HG03469 (cell line): Measurements from ENCODE around the gene PIP4K2B.
A peak's percentile ranks its signal among the peaks of the same experiment; 100 is the strongest.
"Not testable (repeated sequence)": the region's sequence is repeated elsewhere in the genome, so short reads cannot be mapped to it uniquely, and the experiment has no call there.

Source experiments
- ATAC-seq: cut with Tn5 transposase; IDR thresholded peaks from one replicate; pipeline ENCODE4 v1.9.1; 2021; ENCODE audit warnings: mild to moderate bottlenecking, moderate library complexity, moderate number of reproducible peaks; ENCODE audit not compliant: unreplicated experiment

Gene PIP4K2B

GRCh38 chr17:38799501-38800236, at the start of gene PIP4K2B:
Gene PIP4K2B, minus strand, starts transcription at chr17:38799556. Its CDS starts 132 bp downstream, at chr17:38799424.
- peak; percentile 45 for ATAC-seq

GRCh38 chr17:38848557-38848891, 49.2 kb upstream of the PIP4K2B start:
- ATAC-seq: no peak

GRCh38 chr17:38844261-38844757, 45.0 kb upstream of the PIP4K2B start:
- no peak for ATAC-seq

DNA sequence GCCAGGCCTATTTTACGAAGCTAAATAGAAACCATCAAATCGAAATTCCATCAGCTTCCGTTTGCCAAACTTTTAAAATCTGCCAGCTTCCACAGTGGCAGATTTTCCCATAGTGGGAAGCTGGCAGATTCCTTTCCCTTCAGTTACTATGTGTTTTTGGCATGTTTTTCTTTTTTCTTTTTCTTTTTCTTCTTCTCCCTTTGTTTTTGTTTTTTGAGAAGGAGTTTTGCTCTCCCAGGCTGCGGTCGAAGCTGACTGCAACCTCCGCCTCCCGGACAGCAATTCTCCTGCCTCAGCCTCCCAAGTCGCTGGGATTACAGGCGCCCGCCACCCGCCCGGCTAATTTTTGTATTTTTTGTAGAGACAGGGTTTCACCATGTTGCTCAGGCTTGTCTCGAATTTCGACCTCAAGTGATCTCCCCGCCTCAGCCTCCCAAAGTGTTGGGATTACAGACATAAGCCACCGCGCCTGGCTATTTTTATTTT, 26.4 kb upstream of the PIP4K2B start:
- no peak for ATAC-seq

GRCh38 chr17:38824899-38825761, 25.8 kb upstream of the PIP4K2B start, which contains the start of gene CWC25:
Gene CWC25, minus strand, starts transcription at chr17:38825321. Its CDS starts 138 bp downstream, at chr17:38825183.
- ATAC-seq: no peak

DNA sequence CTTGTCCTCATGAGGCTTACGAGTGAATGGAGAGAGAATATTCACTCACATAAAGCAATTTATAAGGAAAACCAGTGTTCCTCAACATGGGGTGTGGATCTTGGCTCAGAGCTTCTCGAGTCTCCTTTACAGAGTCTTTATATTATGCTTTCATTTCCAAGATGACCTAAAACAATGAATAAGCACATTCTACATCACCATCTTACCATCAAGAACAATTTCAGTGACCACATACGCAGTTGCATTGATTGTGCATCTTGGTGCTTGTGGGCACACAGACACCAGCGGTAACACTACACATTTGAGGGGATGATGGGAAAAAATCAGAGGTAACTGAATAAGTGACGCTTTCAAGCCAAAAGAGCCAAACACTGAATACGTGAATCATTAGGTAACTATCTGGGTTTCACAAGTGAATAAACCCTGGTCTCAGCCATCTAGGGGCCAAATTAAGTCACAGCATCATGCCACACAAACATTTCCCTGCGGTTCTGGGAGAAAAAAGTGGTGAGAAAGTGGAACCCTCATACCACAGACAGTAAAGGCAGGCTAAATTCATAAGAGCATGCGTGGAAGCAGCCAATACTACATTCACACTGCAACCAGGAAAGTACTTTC, 16.3 kb upstream of the PIP4K2B start:
- no peak for ATAC-seq

GRCh38 chr17:38809828-38810227, 10.5 kb upstream of the PIP4K2B start:
- no peak for ATAC-seq

DNA sequence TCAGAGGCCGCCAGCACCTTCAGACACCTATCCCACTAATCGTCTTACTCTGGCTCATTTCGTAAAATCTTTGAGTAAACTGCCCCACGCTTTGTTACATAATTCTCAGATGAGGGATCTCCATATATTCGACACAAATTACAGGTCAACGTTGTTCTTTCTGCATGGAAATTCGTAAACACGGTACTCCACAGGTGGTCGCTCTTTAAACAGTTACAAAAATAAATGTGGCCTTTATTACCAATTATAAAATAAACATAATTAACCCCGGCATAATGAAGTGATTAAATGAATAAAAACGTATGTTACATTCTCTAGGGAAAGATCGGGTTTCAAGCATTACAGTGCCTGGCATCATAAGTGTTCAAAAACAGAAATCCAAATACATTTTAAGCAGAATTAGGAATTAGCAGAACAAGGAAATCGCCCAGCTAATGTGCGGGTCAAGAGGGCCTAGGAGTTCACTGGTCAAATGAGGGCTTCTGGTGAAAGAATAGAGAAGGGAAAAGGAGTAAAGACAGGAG, 943 bp upstream of the PIP4K2B start:
- ATAC-seq: no peak

GRCh38 chr17:38798614-38799500, 499 bp downstream of the PIP4K2B start:
- peak; percentile 7 for ATAC-seq

- ATAC-seq: no peak
These were observed 1.5 kb downstream of the PIP4K2B start for GRCh38 chr17:38797828-38798227.

GRCh38 chr17:38797158-38797490, 2.2 kb downstream of the PIP4K2B start:
- no peak for ATAC-seq

DNA sequence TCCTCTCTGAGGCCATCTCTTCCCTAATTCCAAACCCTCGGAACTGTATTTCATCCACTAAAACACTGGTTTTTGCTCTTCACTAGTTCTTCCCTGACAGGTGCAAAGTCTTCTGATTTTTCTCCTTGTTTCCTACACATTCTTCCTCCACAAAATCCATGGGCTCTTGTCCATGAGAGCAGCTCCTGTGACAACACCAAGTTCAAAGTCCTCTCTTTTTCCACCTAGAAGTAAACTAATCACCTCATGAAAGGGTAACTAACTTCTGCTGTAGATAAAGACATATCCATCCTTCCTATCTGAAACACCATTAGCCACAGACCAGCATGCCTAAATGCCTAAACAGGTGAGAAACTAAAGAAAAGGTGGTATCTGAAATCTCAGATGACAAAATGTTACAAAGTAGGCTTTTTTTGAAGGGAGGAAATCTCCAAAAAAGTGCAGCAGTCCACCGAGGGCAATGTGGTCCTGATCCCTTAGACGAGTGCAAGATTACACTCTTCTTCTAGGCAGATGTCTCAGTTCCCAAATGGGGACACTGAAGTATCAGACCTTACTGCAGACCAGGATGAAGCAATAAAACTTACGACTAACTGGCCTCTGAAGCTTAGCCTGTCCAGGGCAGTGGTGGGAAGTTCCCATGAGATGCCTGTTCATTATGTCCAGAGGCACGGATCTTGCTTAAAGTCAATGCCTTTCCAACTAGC, 2.8 kb downstream of the PIP4K2B start:
- no peak for ATAC-seq

- no peak for ATAC-seq
These were observed 5.1 kb downstream of the PIP4K2B start for GRCh38 chr17:38794221-38794620.

DNA sequence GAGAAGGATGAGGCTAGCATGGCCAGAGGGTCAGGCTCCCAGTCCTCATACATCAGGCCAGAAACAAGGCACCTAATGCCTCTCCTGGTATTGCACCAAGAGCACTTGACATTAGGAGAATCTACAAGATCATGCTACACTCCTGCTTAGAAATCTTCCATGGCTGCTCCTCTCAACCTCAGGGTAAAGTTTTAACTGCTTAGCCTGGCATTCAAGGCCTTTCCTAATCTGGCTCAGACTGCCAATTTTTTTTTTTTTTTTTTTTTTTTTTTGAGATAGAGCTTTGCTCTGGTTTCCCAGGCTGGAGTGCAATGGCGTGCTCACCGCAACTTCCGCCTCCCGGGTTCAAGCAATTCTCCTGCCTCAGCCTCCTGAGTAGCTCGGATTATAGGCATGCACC, 8.2 kb downstream of the PIP4K2B start:
- ATAC-seq: no peak

GRCh38 chr17:38790148-38790707, 9.1 kb downstream of the PIP4K2B start:
- not testable (repeated sequence) for ATAC-seq

DNA sequence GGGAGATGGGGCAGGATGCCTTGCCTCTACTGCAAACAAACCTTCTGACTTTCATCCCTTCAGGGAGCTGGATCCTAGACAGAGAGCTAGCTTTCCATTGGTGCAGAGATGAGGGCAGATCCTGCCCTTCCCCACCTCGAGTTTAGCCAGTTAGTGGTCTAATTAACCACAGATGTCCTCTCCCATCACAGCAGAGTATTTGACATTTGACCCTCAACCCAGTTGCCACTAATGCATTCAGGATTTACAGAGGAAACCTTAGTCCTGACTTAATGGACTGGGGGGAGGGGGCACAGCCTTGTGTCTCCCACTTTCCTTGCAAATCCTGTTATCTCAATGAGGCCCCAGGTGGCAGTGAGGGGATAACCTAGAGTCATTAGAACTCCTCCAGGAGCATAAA, 10.2 kb downstream of the PIP4K2B start:
- ATAC-seq: no peak

GRCh38 chr17:38787999-38788398, 11.4 kb downstream of the PIP4K2B start:
- not testable (repeated sequence) for ATAC-seq

- ATAC-seq: no peak
These were observed 13.0 kb downstream of the PIP4K2B start for GRCh38 chr17:38786372-38786771.

- ATAC-seq: no peak
These were observed 16.1 kb downstream of the PIP4K2B start for GRCh38 chr17:38783227-38783626.
